Mucosa of descending colon (tissue), 3 donors: ENCODE results near the gene CMSS1. TPM values are rescaled to one million over a fixed set of nuclear protein-coding genes. Genes with fewer than 3 reads are reported as not detected.

Experiments
- ATAC-seq: fragments of 200-7000 bp; cut with Tn5 transposase; one replicate; pipeline ENCODE4 v1.9.1; 2020; ENCODE audit warnings: mild to moderate bottlenecking, moderate library complexity
- DNase-seq, 3 donors: peaks; one replicate each; pipeline ENCODE4 v3.0.0-alpha.2; 2020
- H3K36me3 ChIP-seq: fragments of 200-600 bp; one replicate; pipeline ENCODE4 v1.8.0; 2021; ENCODE audit warnings: low read depth, mild to moderate bottlenecking
- H3K4me1 ChIP-seq: fragments of 200-600 bp; one replicate; pipeline ENCODE4 v1.8.0; 2021; ENCODE audit warnings: low read depth, mild to moderate bottlenecking
- H3K4me3 ChIP-seq: fragments of 200-600 bp; one replicate; pipeline ENCODE4 v1.8.0; 2021; ENCODE audit warnings: mild to moderate bottlenecking
- H3K9me3 ChIP-seq: fragments of 200-600 bp; one replicate; pipeline ENCODE4 v1.8.0; 2021; ENCODE audit warnings: mild to moderate bottlenecking
- intact Hi-C, 2 donors: fragments of 100-400 bp; cut with DNase I in 1 of 2; cut with micrococcal nuclease in 1 of 2; formaldehyde crosslinking; loops; one replicate each; pipeline versions ENCODE4 v1.11.0 to v1.11.1; 2022; cut with DNase I, micrococcal nuclease
- total RNA-seq, 3 donors: library from RNA; stranded (reverse); fragmentation: NEBNext Ultra II Directional in 2 of 3; extraction: Animal tissue kit (Norgen Biotek cat#: 25700) in 2 of 3; gene quantifications; one replicate each; pipeline versions ENCODE4 v1.2.1 to v1.2.4, GENCODE V29; 2021 to 2023
- TF ChIP-seq, protein P1 (sequence below): fragments of 200-600 bp; IDR thresholded peaks from one replicate; pipeline ENCODE4 v1.8.0; 2022; ENCODE audit warnings: antibody characterized with exemption, mild to moderate bottlenecking
- donor health status: DM: no; HTN: no; CAD: no; lungs with moderate emphysema.
- donor health status: DM: no; HTN: no; CAD: no.
- donor health status: DM: no; HTN: yes; CAD: no.

CMSS1 gene
- total RNA-seq, 3 donors from 2014 or later, result 9.6 to 24.2 (median 13.8) TPM

DNA sequence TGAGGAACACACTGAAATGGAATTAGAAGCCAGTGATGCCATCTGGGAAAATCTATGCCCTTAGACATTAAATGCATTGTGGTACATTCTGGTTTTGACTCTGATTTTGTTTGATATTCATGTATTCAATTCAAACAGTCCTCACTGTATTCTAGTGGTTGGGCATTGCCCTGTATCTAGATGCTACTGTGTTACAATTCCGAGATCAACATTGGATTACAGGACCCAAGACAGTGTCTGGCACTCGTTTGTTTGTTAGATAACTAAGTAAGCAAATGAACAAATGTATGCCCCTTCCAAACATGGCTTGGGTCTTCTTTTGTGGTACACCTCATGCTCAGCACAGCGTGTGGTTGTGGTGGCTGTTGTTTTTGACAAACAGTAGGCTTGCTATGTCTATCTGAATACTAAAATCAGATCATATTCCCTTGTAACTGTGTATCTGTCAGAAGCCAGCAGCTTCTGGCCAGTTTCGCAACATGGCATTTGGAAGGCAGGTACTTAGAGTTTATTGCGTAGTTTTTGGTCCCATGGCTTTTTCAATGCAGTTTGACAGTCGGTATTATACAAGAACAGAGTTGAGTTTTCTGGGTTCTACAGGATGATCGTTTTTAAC, 290.9 kb downstream of the CMSS1 start:
- ATAC-seq (no peak), DNase-seq (no peak)
- intact Hi-C loops, result no loop called here
- TF ChIP-seq, protein P1, sequence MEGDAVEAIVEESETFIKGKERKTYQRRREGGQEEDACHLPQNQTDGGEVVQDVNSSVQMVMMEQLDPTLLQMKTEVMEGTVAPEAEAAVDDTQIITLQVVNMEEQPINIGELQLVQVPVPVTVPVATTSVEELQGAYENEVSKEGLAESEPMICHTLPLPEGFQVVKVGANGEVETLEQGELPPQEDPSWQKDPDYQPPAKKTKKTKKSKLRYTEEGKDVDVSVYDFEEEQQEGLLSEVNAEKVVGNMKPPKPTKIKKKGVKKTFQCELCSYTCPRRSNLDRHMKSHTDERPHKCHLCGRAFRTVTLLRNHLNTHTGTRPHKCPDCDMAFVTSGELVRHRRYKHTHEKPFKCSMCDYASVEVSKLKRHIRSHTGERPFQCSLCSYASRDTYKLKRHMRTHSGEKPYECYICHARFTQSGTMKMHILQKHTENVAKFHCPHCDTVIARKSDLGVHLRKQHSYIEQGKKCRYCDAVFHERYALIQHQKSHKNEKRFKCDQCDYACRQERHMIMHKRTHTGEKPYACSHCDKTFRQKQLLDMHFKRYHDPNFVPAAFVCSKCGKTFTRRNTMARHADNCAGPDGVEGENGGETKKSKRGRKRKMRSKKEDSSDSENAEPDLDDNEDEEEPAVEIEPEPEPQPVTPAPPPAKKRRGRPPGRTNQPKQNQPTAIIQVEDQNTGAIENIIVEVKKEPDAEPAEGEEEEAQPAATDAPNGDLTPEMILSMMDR, result no peak
- no peaks in the 10 kb centered on the region for H3K9me3 ChIP-seq
- peaks cover 10% of the 10 kb centered on the region for H3K4me1 ChIP-seq
- H3K4me3 ChIP-seq, result no peak overlapping the region
- no peaks in the 10 kb centered on the region for H3K36me3 ChIP-seq

DNA sequence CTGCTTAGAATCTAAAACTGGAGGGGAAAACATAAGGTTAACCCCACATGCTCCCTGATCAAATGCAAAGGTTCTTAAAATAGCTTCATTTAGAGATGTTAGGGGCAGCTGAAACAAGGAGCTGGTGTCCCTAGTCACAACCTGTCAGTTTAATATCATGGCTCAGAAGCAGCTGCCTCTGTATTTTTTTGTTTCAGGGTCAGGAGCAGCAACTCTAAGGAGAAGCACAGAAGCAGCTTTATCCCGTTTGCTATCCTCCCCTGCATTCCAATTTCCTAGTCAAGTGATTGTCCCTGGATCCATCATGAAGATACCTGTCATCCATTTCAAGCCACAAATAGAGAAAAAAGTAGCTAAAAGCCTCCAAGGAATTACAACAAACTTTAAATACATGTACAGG, 292.5 kb downstream of the CMSS1 start:
- intact Hi-C loops, result no loop called here
- DNase-seq (no peak), ATAC-seq (no peak)
- H3K4me1 ChIP-seq, result peaks cover 10% of the 10 kb centered on the region
- TF ChIP-seq, protein P1, result no peak
- no peak overlapping the region for H3K4me3 ChIP-seq
- H3K9me3 ChIP-seq, result no peaks in the 10 kb centered on the region
- no peaks in the 10 kb centered on the region for H3K36me3 ChIP-seq

DNA sequence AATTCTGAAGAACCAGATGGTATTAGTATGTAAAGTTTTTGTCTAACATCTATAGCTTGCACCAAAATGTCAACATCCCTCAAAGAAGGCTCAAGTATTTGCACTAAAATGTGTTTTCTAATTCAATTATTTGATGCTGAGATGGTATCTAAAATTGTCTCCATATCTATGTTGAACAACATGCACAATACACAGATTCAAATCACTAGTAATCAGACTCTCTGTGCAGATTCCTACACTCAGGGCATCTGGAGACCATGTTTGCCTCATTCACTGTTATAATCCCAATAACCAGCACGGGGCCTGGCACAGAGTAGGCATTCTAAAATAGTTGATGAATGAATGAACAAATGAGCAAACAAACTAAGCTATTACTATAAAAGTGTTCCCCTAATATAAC, 294.1 kb downstream of the CMSS1 start:
- Histone ChIP-seq H3K36me3 (no peaks in the 10 kb centered on the region), H3K4me1 (peaks cover 8% of the 10 kb centered on the region), H3K9me3 (no peaks in the 10 kb centered on the region), H3K4me3 (no peak overlapping the region)
- TF ChIP-seq, protein P1, result no peak
- ATAC-seq (no peak), DNase-seq (no peak)
- intact Hi-C loops, result no loop called here

DNA sequence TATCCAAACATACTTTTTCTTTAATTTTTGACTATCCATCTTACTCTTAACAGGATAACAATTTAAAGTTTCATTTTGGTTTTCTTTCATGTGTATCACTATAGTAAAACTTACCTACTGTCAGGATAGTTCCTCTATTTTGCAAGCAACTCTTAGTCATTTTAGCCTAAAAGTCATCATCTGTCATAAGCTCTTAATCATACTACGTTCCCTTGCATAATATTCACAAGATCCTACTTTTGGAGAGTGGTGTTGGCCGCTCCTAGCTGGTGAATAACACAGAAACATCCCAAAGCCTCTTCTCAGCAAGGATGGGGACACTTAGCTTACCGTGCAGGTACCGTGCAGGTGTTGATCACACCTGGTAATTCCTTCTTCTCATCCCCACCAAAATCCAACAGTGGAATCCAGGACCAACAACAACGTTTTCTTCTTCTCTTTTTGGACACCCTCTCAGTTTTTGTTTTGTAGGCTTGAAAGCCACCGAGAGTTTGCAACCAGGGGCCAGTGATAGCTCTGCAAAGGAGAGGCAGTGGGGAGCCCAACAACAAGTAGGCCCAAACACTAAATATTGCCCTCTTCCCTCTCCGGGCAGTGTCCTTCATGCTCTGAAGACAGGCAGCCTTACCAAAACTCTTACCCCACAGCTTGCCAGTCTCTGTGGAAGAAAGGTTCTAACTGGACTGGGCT, 296.2 kb downstream of the CMSS1 start:
- intact Hi-C loops, result no loop called here
- Histone ChIP-seq H3K36me3 (no peaks in the 10 kb centered on the region), H3K4me1 (no peaks in the 10 kb centered on the region), H3K4me3 (no peak overlapping the region), H3K9me3 (no peaks in the 10 kb centered on the region)
- no peak for DNase-seq
- TF ChIP-seq, protein P1, result no peak
- no peak for ATAC-seq

DNA sequence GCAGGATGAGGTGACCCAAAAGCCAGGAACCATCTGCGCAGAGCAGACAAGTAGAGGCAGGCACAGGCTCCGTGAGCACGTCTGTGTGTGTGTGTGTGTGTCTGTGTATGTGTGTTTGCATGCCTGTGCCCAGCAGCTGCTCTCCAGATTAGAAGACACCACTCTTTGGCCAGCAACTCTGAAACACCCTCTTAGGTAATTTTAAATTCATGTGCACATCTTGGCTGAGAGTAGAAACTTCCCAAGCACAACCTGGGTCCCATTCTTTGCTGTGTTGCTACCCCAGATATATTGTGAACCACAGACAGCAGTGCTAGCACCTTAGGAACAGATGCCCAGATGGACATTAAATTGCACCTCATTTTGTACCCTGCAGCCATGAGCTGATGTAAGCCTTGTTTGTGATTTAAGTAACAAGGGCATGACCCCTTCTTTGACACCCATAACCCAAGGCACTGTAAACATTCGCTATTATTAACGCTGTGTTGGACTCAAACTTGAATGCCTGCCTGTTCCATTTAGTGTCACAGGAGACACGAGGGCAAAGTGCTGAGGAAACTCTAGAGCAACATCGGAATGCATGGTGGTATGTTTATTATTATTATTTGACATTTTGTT, 296.9 kb downstream of the CMSS1 start, which contains the start of gene FILIP1L:
Gene FILIP1L (minus strand): TSS at position 89 of the 618 bp plus-strand sequence.
- H3K4me1 ChIP-seq, result no peaks in the 10 kb centered on the region
- ATAC-seq (no peak), DNase-seq (no peak)
- H3K9me3 ChIP-seq, result no peaks in the 10 kb centered on the region
- no peaks in the 10 kb centered on the region for H3K36me3 ChIP-seq
- intact Hi-C loops, result no loop called here
- H3K4me3 ChIP-seq, result no peak within 1 kb of the TSS
- TF ChIP-seq, protein P1, result no peak
